ENCODE measurements around the gene PC. TPM values are rescaled to one million over a fixed set of nuclear protein-coding genes. Genes with fewer than 3 reads are reported as not detected.

The PC gene
- total and polyA plus RNA-seq, 2 experiments from 2014 or later, result 18.3 to 21.7 TPM

DNA sequence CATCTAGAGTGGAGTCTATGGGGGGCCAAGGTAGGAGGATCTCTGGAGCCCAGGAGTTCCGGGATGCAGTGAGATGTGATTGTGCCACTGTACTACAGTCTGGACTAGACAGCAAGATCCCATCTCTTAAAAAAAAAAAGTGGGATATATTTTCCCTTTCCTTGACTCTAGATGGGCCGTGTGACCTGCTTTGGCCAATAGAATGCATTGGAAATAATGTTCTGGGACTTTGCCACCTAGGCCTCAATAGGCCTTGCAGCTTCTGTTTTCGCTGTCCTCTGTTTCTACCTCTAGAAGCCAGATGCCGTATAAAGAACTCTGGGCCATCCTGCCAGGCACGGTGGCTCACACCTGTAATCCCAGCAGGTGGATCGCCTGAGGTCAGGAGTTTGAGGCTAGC, 20.5 kb upstream of the PC start (continued):
- TF ChIP-seq, protein P1, sequence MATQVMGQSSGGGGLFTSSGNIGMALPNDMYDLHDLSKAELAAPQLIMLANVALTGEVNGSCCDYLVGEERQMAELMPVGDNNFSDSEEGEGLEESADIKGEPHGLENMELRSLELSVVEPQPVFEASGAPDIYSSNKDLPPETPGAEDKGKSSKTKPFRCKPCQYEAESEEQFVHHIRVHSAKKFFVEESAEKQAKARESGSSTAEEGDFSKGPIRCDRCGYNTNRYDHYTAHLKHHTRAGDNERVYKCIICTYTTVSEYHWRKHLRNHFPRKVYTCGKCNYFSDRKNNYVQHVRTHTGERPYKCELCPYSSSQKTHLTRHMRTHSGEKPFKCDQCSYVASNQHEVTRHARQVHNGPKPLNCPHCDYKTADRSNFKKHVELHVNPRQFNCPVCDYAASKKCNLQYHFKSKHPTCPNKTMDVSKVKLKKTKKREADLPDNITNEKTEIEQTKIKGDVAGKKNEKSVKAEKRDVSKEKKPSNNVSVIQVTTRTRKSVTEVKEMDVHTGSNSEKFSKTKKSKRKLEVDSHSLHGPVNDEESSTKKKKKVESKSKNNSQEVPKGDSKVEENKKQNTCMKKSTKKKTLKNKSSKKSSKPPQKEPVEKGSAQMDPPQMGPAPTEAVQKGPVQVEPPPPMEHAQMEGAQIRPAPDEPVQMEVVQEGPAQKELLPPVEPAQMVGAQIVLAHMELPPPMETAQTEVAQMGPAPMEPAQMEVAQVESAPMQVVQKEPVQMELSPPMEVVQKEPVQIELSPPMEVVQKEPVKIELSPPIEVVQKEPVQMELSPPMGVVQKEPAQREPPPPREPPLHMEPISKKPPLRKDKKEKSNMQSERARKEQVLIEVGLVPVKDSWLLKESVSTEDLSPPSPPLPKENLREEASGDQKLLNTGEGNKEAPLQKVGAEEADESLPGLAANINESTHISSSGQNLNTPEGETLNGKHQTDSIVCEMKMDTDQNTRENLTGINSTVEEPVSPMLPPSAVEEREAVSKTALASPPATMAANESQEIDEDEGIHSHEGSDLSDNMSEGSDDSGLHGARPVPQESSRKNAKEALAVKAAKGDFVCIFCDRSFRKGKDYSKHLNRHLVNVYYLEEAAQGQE (IDR thresholded peaks at IDR 0.05; ENCODE audit: unreplicated experiment), result no peak
- TF ChIP-seq, protein P2, sequence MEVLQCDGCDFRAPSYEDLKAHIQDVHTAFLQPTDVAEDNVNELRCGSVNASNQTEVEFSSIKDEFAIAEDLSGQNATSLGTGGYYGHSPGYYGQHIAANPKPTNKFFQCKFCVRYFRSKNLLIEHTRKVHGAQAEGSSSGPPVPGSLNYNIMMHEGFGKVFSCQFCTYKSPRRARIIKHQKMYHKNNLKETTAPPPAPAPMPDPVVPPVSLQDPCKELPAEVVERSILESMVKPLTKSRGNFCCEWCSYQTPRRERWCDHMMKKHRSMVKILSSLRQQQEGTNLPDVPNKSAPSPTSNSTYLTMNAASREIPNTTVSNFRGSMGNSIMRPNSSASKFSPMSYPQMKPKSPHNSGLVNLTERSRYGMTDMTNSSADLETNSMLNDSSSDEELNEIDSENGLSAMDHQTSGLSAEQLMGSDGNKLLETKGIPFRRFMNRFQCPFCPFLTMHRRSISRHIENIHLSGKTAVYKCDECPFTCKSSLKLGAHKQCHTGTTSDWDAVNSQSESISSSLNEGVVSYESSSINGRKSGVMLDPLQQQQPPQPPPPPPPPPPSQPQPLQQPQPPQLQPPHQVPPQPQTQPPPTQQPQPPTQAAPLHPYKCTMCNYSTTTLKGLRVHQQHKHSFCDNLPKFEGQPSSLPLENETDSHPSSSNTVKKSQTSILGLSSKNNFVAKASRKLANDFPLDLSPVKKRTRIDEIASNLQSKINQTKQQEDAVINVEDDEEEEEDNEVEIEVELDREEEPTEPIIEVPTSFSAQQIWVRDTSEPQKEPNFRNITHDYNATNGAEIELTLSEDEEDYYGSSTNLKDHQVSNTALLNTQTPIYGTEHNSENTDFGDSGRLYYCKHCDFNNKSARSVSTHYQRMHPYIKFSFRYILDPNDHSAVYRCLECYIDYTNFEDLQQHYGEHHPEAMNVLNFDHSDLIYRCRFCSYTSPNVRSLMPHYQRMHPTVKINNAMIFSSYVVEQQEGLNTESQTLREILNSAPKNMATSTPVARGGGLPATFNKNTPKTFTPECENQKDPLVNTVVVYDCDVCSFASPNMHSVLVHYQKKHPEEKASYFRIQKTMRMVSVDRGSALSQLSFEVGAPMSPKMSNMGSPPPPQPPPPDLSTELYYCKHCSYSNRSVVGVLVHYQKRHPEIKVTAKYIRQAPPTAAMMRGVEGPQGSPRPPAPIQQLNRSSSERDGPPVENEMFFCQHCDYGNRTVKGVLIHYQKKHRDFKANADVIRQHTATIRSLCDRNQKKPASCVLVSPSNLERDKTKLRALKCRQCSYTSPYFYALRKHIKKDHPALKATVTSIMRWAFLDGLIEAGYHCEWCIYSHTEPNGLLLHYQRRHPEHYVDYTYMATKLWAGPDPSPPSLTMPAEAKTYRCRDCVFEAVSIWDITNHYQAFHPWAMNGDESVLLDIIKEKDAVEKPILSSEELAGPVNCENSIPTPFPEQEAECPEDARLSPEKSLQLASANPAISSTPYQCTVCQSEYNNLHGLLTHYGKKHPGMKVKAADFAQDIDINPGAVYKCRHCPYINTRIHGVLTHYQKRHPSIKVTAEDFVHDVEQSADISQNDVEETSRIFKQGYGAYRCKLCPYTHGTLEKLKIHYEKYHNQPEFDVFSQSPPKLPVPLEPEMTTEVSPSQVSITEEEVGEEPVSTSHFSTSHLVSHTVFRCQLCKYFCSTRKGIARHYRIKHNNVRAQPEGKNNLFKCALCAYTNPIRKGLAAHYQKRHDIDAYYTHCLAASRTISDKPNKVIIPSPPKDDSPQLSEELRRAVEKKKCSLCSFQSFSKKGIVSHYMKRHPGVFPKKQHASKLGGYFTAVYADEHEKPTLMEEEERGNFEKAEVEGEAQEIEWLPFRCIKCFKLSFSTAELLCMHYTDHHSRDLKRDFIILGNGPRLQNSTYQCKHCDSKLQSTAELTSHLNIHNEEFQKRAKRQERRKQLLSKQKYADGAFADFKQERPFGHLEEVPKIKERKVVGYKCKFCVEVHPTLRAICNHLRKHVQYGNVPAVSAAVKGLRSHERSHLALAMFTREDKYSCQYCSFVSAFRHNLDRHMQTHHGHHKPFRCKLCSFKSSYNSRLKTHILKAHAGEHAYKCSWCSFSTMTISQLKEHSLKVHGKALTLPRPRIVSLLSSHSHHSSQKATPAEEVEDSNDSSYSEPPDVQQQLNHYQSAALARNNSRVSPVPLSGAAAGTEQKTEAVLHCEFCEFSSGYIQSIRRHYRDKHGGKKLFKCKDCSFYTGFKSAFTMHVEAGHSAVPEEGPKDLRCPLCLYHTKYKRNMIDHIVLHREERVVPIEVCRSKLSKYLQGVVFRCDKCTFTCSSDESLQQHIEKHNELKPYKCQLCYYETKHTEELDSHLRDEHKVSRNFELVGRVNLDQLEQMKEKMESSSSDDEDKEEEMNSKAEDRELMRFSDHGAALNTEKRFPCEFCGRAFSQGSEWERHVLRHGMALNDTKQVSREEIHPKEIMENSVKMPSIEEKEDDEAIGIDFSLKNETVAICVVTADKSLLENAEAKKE (CRISPR knock-in tag; IDR thresholded peaks at IDR 0.05), result no peak
- TF ChIP-seq EZH2phosphoT487 (IDR thresholded peaks at IDR 0.05; ENCODE audit: unreplicated experiment), result no peak

DNA sequence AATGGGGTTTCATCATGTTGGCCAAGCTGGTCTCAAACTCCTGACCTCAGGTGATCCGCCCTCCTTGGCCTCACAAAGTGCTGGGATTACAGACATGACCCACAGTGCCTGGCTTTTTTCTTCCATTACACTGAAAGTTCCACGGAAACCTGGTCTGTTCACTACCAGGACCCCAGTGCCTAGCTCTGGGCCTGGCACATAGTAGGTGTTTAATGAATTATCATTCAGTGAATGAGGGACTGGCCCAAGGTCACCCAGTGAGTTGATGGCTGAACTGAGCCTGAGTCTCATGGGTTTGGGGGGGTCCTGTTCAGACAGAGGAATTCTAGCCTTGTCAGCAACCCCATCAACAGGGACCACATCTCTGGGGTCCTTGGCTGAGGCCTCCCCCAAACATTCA, 20.0 kb upstream of the PC start:
- H3K4me3 Mint-ChIP-seq, result no peak overlapping the region
- Histone ChIP-seq H2AFZ (no peak overlapping the region), H3K79me2 (replicated peaks; ENCODE audit: insufficient read depth) (no peaks in the 10 kb centered on the region), H3K36me3 (ENCODE audit: insufficient read depth) (no peaks in the 10 kb centered on the region), H3K27me3 (ENCODE audit: insufficient read depth) (no peaks in the 10 kb centered on the region), H3K4me2 (no peak overlapping the region), H3K9me2 (ENCODE audit: insufficient read depth) (peaks cover 5% of the 10 kb centered on the region; the same call in 1 of the 2 replicates), H3K4me3 (no peak overlapping the region), H3K4me1 (ENCODE audit: insufficient read depth) (peaks cover 11% of the 10 kb centered on the region; the same call in 1 of the 2 replicates), H3K27ac (ENCODE audit: low read depth) (no peak overlapping the region), H4K20me1 (replicated peaks; ENCODE audit: insufficient read depth) (no peaks in the 10 kb centered on the region), H3F3A (replicated peaks; ENCODE audit: low read depth) (no peaks in the 10 kb centered on the region)
- H3K4me1 Mint-ChIP-seq, result peaks cover 7% of the 10 kb centered on the region; the same call in 2 of the 3 replicates
- peaks cover 5% of the 10 kb centered on the region for H3K36me3 Mint-ChIP-seq (ENCODE audit: low read depth)
- peaks cover 9% of the 10 kb centered on the region for H3K27me3 Mint-ChIP-seq (ENCODE audit: insufficient read depth, low read depth, poor library complexity)
- H3K27ac Mint-ChIP-seq, result no peak overlapping the region
- H3K9me3 Mint-ChIP-seq, result peaks cover 11% of the 10 kb centered on the region
- DNase-seq (ENCODE audit: low spot score) (no peak), ATAC-seq (no peak)
- TF ChIP-seq, protein P3, sequence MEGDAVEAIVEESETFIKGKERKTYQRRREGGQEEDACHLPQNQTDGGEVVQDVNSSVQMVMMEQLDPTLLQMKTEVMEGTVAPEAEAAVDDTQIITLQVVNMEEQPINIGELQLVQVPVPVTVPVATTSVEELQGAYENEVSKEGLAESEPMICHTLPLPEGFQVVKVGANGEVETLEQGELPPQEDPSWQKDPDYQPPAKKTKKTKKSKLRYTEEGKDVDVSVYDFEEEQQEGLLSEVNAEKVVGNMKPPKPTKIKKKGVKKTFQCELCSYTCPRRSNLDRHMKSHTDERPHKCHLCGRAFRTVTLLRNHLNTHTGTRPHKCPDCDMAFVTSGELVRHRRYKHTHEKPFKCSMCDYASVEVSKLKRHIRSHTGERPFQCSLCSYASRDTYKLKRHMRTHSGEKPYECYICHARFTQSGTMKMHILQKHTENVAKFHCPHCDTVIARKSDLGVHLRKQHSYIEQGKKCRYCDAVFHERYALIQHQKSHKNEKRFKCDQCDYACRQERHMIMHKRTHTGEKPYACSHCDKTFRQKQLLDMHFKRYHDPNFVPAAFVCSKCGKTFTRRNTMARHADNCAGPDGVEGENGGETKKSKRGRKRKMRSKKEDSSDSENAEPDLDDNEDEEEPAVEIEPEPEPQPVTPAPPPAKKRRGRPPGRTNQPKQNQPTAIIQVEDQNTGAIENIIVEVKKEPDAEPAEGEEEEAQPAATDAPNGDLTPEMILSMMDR (conservative IDR thresholded peaks at IDR 0.05; ENCODE audit: low read depth in 2 of 2), result no peak
- TF ChIP-seq POLR2AphosphoS5 (IDR thresholded peaks at IDR 0.05; ENCODE audit: low read depth), result no peak
- TF ChIP-seq ZNF331 (CRISPR knock-in tag; IDR thresholded peaks at IDR 0.05; ENCODE audit: low read depth), result no peak
